Measurements from ENCODE around the gene TSPAN15.

Gene TSPAN15

DNA sequence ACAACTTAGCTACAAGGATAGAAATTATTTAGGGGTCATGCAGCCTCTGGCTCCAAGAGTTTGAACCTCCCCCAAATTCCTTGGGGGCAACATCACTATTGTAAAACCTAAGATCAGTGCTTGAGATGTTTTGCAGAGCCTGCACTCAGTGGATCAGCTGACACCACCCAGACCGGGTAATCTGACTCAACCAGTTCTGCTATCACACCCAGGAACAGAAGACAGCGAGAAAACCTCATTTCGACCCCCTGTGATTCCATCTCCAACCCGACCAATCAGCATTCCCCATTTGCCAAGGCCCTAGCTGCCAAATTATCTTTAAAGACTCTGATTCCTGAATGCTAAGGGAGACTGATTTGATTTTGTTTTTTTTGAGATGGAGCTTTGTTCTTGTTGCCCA is 39.8 kb upstream of the TSPAN15 start:
- no peak for TF ChIP-seq ZFX (IDR thresholded peaks at IDR 0.05; ENCODE audit: borderline replicate concordance)
- TF ChIP-seq, protein P1, sequence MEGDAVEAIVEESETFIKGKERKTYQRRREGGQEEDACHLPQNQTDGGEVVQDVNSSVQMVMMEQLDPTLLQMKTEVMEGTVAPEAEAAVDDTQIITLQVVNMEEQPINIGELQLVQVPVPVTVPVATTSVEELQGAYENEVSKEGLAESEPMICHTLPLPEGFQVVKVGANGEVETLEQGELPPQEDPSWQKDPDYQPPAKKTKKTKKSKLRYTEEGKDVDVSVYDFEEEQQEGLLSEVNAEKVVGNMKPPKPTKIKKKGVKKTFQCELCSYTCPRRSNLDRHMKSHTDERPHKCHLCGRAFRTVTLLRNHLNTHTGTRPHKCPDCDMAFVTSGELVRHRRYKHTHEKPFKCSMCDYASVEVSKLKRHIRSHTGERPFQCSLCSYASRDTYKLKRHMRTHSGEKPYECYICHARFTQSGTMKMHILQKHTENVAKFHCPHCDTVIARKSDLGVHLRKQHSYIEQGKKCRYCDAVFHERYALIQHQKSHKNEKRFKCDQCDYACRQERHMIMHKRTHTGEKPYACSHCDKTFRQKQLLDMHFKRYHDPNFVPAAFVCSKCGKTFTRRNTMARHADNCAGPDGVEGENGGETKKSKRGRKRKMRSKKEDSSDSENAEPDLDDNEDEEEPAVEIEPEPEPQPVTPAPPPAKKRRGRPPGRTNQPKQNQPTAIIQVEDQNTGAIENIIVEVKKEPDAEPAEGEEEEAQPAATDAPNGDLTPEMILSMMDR (IDR thresholded peaks at IDR 0.05) = no peak
- H3K27ac ChIP-seq = no peak overlapping the region

DNA sequence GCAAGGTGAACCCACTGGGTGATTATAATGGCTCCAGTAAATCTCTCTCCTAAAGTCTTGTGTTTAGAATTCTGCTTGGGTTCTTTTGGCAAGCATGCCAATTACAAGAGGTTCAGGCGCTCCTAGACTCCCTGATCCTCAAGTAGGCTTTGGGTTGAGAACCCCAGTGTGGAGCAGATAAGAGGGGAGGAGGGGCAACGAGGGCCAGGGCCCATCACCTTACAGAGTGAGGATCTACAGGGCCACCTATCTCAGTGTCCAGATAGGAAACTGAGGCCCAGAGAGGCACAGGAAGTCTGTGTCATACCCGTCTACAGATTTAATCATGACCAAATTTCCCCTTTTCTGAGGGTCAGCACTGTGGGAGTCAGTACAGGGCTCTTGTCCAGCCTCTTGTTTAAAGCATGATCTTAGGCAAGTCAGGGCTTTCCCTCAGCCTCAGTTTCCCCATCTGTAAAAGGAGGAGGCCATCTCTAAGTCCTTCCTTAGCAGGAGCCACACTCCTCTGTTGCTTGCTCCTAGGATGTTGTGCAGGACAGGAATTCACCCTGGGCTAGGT is 39.0 kb upstream of the TSPAN15 start:
- TF ChIP-seq, protein P1 (IDR thresholded peaks at IDR 0.05) = no peak
- no peak for TF ChIP-seq ZFX (IDR thresholded peaks at IDR 0.05; ENCODE audit: borderline replicate concordance)
- no peak overlapping the region for H3K27ac ChIP-seq

DNA sequence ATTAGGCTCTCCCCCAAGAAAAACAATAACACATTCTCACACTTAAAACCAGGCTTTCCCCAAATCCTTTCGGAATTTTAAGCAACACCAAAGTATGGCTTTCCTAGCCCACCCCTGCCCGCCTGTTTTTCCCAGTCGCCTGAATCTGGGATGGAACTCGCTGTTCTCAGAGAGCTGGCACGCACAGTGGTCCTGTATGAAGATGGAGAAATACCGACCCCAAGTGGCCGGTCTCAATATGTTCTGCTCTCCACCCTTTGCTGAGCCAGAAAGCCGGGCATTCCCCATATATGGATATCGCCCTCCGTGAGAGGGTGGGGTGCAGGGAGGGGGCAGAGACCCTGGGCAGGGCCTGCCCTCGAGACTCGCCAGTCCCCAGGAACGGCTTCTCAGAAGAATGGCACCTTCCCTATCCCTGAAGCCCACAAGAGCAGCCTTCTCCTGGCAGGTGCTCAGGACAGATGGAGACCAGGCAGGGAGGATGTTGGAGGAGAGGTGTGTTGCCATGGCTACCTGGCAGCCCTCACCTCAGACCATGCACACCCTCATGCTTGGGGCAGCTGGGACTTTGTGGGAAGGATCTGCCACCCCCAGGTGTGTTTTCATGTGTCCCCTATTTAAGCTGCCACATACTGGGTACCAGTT is 37.9 kb upstream of the TSPAN15 start:
- H3K27ac ChIP-seq = no peak overlapping the region
- TF ChIP-seq, protein P1 (IDR thresholded peaks at IDR 0.05) = peak; percentile 50
- TF ChIP-seq ZFX (IDR thresholded peaks at IDR 0.05; ENCODE audit: borderline replicate concordance) = no peak

DNA sequence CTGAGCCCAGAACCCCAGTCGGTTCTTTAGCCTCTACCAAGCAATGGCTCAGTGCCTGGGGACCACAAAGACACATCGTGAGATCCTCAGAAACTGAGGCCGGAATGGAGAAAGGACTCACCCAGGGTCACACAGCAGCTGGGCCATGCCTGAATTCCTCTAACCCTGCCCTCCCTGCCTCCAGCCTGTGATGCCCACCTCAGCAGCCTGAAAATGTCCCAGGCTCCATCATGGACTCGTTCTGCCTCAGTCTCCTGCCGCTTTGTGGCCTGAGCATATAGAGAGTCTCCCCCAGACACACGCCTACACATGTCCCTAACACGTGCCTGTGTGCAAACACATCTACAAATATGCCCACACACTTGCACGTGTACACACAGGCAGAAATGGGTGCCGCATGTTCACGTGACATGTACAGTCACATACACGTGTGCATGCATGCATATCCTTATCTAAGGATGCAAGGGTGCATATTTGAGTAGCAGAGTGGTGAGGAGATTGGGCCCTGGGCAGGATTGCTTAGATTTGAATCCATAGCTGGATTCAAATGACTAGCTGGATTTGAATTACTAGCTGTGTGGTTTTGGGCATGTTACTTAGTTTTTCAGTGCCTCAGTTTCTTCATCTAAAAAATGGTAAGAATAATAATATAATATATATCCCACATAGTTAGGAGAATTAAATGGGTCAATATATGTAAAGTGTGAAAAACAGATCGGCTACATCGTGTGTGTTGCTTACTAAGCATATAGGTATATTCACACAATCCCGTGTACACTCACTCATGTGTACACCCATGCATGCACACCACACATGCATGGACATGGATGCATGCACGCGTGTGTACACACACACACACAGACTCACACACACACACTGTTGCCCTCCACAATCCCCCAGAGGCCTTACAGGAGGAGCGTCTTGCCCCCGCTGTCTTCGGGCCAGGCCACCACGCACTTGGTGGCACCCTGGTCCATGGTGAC is 36.9 kb upstream of the TSPAN15 start:
- no peak for TF ChIP-seq ZFX (IDR thresholded peaks at IDR 0.05; ENCODE audit: borderline replicate concordance)
- TF ChIP-seq, protein P1 (IDR thresholded peaks at IDR 0.05) = no peak
- no peak overlapping the region for H3K27ac ChIP-seq

DNA sequence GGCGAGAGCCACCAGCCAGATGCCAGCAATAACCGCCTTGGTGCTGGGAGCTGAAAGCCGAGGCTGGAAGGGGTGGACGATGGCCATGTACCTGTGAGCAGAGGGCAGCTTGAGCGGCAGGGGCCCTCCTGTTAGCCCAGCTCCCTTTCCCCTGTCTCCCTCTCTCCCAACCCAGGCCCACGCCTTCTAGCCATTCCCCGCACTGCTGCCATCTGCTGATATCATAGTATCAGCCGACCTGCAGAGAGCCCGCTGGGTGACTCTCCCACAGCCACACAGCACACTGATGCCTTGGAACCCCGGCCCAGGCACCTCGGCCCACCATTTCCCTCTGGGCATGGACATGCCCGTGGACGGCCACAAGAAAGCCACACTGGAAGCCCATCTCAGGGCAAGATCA is 36.2 kb upstream of the TSPAN15 start:
- TF ChIP-seq, protein P1 (IDR thresholded peaks at IDR 0.05) = no peak
- no peak for TF ChIP-seq ZFX (IDR thresholded peaks at IDR 0.05; ENCODE audit: borderline replicate concordance)
- no peak overlapping the region for H3K27ac ChIP-seq

DNA sequence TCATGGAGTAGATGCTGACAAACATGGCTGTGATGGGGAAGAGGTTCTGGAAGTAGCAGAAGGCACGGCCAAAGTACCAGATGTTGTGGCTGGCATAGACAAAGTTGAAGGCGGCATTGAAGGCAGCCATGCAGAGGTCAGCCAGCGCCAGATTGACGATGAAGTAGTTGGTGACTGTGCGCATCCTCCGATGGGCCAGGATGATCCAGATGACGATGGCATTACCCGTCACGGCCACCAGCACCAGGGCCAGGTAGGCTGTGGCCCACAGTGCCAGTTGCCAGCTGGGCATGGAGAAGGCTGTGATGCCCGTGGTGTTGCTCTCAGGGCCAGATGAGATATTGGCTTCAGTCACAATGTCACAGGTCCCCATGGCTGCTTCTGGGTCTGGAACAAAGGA is 35.3 kb upstream of the TSPAN15 start:
- TF ChIP-seq ZFX (IDR thresholded peaks at IDR 0.05; ENCODE audit: borderline replicate concordance) = no peak
- no peak overlapping the region for H3K27ac ChIP-seq

DNA sequence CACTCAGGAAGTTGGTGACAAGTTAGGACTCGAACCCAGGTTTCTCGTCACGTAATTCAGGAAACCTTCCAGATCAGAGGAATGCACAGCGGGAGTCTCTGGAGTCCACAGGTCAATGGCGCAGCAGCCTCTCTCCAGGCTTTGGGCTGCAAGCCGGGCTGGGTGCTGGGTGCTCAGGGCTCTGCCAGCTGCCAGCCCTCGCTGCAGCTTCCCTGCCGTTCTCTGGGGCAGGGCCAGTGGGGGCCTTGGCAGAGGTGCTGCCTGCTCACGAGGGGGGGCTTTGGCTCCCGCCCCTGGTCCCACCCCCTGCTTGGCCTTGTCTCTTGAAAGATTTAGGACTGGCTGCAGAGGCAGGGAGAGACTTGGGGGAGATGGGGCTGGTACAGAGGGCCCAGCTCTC is 34.6 kb upstream of the TSPAN15 start, which contains the start of gene TACR2:
Gene TACR2, minus strand, starts transcription at position 224 of the 400 bp plus-strand sequence. CDS start 595 bp downstream, outside the sequence.
- no peak within 1 kb of the TSS for H3K27ac ChIP-seq
- TF ChIP-seq, protein P1 (IDR thresholded peaks at IDR 0.05) = no peak
- no peak for TF ChIP-seq ZFX (IDR thresholded peaks at IDR 0.05; ENCODE audit: borderline replicate concordance)

Measured in 22Rv1 (cell line).